GM19468 (cell line): ENCODE data around the gene NBPF19.
"Not testable (repeated sequence)": the region's sequence is repeated elsewhere in the genome, so short reads cannot be mapped to it uniquely, and the experiment has no call there.

Source experiments
- ATAC-seq: cut with Tn5 transposase; IDR thresholded peaks from one replicate; pipeline ENCODE4 v1.9.1; 2021; ENCODE audit warnings: mild to moderate bottlenecking, moderate library complexity, moderate number of reproducible peaks; ENCODE audit not compliant: unreplicated experiment; ENCODE audit errors: extremely low read depth

NBPF19 gene, protein sequence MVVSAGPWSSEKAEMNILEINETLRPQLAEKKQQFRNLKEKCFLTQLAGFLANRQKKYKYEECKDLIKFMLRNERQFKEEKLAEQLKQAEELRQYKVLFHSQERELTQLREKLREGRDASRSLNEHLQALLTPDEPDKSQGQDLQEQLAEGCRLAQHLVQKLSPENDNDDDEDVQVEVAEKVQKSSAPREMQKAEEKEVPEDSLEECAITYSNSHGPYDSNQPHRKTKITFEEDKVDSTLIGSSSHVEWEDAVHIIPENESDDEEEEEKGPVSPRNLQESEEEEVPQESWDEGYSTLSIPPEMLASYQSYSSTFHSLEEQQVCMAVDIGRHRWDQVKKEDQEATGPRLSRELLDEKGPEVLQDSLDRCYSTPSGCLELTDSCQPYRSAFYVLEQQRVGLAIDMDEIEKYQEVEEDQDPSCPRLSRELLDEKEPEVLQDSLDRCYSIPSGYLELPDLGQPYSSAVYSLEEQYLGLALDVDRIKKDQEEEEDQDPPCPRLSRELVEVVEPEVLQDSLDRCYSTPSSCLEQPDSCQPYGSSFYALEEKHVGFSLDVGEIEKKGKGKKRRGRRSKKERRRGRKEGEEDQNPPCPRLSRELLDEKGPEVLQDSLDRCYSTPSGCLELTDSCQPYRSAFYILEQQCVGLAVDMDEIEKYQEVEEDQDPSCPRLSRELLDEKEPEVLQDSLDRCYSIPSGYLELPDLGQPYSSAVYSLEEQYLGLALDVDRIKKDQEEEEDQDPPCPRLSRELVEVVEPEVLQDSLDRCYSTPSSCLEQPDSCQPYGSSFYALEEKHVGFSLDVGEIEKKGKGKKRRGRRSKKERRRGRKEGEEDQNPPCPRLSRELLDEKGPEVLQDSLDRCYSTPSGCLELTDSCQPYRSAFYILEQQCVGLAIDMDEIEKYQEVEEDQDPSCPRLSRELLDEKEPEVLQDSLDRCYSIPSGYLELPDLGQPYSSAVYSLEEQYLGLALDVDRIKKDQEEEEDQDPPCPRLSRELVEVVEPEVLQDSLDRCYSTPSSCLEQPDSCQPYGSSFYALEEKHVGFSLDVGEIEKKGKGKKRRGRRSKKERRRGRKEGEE (N-terminal part only)

DNA sequence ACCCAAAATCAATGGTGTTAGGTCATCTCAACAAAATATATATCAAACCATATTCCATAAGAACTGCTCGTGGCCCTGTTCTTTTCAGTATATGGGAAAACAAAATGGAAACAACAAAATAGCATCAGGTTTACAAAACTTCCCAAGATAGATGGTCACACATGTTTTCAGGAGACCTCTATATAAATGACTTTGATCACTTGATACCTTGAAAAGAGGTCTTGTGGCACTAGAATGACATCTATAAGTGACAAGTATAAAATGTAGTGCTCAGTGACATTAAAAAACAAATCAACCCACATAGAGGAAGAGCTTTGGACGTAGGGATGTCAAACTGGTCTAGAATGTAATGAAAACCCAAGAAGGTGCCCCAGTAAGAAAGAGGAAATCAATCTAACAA, at the start of gene NBPF19:
Gene NBPF19 (plus strand): TSS at position 301 of the 400 bp plus-strand sequence. CDS start 888 bp downstream, outside the sequence.
- ATAC-seq, result not testable (repeated sequence)

DNA sequence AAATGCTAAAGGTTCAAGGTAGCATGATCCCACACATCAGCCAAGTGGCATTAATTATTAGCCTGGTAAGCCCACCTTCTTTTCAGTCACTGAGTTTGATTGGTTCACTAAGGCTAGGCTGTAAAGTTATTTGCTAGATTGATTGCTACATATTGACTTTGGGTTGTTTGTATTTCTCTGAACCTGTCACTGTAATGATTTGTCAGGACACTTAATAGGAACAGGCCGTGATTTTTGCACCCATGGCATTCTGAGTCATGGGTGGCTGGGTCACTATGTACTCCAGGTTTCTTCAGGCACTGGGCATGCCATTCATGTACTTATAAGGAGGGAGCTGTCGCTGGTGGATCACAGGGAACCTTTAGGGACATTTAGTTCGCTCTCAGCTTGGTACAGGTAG, 46.5 kb upstream of the NBPF19 start:
- not testable (repeated sequence) for ATAC-seq

DNA sequence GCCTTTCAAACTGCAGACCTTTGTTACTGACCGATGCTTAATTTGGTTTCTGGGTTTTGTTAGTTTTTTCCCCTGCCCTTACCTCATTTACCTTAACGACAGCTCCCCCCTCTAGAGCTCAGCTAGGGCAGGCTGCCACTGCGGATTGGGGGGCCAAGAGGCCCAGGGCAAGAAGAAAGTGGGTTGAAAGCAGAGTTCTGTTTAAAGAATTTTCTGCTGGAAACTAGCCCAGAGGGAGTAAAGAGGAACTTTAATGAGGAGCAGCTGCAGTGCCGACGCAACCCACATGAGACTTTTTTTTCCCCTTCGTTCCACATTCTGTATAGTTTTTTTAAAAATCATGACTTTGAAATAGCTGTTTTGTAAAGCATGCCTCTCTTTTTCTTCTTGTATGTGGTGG, 29.4 kb upstream of the NBPF19 start:
- ATAC-seq, result not testable (repeated sequence)

DNA sequence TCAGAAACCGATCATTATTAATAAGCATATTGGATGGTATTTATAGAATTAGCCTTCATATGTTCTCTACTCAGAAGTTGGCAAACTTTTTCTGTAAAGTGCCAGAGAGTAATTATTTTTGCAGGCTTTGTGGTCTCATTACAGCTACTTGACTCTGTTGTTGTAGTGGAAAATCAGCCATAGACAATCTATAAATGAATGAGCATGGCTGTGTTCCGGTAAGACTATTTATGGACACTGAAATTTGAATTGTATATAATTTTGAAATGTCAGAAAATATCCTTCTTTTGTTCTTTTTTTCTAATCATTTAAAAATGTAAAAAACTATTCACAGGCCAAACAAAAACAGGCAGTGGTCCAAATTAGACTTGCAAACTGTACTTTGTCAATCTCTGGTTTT, 22.6 kb upstream of the NBPF19 start:
- not testable (repeated sequence) for ATAC-seq

DNA sequence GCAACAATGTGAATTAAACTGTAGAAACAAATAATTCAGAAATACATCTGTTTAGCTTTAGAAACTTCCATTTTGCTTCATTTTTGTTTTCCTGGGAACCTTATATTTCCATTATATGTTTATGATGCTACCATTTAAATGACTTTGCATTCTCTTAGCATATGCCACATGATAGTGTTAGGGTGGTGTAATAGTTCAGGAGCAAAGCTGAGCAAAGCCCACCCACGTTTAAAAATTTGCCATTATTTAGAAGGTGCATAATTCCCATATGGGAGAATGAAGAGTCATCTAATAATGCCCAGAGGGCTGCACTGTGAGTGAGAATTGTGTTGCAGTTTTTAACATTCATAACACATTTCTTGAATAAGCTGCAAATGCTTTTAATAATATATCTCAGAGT, 22.2 kb upstream of the NBPF19 start:
- not testable (repeated sequence) for ATAC-seq

DNA sequence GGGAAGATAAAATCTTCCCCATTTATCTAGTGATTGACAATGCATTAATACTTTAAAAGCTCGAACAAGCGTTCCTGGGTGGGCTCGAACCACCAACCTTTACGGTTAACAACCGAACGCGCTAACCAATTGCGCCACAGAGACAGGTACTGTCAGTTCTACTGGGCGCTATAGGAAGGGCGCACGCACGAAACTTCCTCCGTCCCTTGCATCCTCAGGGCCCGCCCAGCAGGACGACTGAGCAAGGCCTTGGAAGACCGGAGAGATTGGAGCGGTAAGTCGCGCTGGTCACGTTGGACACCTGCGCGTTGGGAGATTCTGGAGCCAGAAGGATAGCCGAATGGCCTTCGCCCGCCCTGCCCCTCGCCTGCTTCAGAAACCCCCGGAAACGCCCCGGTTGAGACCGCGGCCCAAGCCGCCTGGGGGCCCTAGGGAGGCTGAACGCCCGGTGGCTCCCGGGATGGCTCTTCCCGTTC, 83.5 kb downstream of the NBPF19 start:
- ATAC-seq, result not testable (repeated sequence)

DNA sequence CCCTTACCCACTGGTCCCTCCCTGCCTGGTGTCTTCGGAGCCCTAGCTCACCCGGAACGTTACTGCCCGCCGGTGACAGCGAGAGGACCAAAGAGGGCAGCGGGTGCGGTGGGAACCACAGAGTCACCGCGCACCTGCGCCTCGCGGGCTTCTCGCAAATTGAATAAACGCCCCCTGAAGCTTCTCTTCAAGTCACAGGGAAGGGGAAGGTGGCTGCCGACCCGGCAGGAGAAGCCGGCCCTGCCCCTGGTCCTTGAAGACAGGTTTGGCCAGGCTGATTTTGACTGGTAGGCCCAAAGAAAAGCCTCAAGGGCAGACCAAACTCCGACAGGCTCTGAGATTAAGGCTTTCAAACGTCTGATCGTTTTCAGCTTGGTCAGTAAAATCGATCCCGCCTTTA, 87.0 kb downstream of the NBPF19 start:
- ATAC-seq, result not testable (repeated sequence)

DNA sequence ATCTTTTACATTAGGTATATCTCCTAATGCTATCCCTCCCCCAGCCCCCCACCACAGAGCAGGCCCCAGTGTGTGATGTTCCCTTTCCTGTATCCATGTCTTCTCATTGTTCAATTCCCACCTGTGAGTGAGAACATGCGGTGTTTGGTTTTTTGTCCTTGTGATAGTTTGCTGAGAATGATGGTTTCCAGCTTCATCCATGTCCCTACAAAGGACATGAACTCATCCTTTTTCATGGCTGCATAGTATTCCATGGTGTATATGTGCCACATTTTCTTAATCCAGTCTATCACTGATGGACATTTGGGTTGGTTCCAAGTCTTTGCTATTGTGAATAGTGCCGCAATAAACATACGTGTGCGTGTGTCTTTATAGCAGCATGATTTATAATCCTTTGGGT, 90.6 kb downstream of the NBPF19 start:
- not testable (repeated sequence) for ATAC-seq

DNA sequence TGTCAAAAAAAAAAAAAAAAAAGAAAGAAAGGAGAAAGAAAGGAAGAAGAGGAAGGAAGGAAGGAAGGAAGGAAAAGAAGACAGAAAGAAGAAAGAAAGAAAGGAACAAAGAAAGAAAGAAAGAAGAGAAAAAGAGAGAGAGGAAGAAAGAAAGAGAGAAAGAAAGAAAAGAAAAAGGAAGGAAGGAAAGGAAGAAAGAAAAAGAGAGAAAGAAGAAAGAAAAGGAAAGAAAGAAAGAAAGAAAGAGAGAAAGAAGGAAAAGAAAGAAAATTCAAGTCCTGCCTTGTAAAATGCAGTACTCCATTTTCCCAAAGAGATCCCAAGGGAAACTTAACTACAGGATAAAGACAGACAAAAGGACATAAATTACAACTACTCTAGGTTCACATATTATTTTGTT, 97.9 kb downstream of the NBPF19 start:
- ATAC-seq, result not testable (repeated sequence)

DNA sequence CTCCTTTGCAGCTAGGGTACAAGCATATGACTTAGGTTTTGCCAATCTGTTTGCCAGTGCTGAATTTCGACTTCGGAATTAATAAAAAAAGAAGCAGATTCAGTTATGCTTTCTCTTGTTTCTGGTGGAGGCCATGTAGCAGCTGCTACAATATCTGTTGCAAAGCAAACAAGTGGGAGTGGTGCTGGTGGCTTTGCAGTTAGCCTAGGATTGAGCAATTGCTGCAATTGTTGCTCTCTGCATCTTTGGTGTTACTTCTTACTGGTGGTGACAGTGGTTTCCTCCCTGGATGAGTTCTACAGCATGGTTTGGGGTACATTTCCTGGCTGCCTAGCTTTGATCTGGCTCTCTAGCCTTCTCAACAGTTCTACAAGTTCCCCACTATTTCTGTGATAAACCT, 110.7 kb downstream of the NBPF19 start:
- ATAC-seq, result not testable (repeated sequence)
